Coronary artery (tissue), 2 donors: ENCODE measurements around the gene ZCCHC7.

Experiments
- DNase-seq: peaks from one replicate; pipeline ENCODE4 v3.0.0-alpha.2; 2017; ENCODE audit warnings: low spot score
- H3K27ac ChIP-seq, 2 donors: fragments of 200-600 bp; sonication (generic); one replicate each; pipeline ENCODE4 v1.5.1; 2016 to 2019
- H3K4me3 ChIP-seq: fragments of 200-600 bp; sonication (generic); 2 replicates; pipeline ENCODE4 v1.5.1; 2016; ENCODE audit warnings: mild to moderate bottlenecking, moderate library complexity
- TF ChIP-seq, protein P1 (sequence below): fragments of 200-600 bp; sonication (generic); IDR thresholded peaks from one replicate; pipeline ENCODE4 v1.5.1; 2019; ENCODE audit warnings: antibody characterized with exemption

Gene ZCCHC7

DNA sequence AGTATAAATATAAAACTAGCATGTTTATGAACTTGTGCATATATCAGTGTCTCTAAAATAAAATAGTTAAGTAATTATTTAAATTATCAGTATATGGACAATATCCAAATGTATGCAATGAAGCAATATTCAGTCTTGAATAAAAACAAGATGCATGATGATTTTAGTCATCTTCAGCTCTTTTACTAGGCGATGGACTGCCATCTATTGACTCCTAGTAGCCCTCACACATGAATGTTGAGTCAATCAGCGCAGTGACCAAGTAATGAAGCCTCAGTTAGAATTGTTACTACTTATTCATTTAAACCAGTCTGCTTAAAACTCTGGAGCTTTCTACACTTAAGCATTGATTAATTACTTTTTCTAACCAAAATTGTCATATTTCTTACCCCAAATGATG is 209.2 kb downstream of the ZCCHC7 start:
- Histone ChIP-seq H3K27ac (no peak overlapping the region), H3K4me3 (no peak overlapping the region)
- TF ChIP-seq, protein P1, sequence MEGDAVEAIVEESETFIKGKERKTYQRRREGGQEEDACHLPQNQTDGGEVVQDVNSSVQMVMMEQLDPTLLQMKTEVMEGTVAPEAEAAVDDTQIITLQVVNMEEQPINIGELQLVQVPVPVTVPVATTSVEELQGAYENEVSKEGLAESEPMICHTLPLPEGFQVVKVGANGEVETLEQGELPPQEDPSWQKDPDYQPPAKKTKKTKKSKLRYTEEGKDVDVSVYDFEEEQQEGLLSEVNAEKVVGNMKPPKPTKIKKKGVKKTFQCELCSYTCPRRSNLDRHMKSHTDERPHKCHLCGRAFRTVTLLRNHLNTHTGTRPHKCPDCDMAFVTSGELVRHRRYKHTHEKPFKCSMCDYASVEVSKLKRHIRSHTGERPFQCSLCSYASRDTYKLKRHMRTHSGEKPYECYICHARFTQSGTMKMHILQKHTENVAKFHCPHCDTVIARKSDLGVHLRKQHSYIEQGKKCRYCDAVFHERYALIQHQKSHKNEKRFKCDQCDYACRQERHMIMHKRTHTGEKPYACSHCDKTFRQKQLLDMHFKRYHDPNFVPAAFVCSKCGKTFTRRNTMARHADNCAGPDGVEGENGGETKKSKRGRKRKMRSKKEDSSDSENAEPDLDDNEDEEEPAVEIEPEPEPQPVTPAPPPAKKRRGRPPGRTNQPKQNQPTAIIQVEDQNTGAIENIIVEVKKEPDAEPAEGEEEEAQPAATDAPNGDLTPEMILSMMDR, result no peak
- DNase-seq, result no peak

DNA sequence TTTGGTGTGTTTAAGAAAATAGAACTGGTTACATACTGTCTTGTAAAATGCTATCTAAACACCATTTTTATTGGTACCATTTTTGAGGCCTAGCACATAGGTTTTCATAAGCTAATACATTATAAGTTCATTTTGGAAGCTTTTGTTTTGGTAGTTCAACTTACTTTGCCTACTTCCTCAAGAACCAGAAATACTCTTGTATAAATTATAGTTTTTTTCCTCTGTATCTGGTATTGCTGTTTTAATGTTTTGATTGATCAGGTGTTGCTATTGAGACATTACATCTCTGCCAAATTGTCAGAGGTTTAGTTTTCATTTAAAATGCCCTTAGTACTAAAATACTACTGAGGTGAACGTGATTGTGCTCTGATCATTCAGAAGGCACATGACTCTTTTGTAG is 211.5 kb downstream of the ZCCHC7 start:
- TF ChIP-seq, protein P1, result no peak
- DNase-seq, result no peak
- H3K27ac ChIP-seq, result no peak overlapping the region
- H3K4me3 ChIP-seq, result no peak overlapping the region

GRCh38 chr9:37332578-37332977 is 212.2 kb downstream of the ZCCHC7 start:
- TF ChIP-seq, protein P1, result no peak
- no peak overlapping the region for H3K4me3 ChIP-seq

DNA sequence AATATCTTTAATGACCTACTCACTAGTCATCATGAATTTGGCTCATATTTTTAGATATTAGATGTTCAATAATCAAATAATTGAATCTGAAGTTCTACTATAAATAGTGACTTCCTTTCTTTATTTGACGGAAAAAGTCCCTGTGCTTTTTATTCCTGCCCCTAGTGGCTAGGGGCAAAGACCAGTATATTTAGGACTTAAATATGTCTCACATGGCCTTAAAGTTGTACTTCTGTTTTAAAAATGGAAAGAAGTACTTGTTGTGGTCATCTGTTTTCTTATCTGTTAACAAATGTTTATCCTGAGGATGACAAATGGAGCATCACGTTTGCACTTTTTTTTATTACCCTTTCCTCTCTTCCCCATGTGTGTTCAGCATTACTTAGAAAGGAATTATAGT is 212.9 kb downstream of the ZCCHC7 start:
- Histone ChIP-seq H3K4me3 (no peak overlapping the region), H3K27ac (no peak overlapping the region)
- TF ChIP-seq, protein P1, result no peak
- DNase-seq, result no peak

More at GRCh38 chr9:37332578-37332977, 212.2 kb downstream of the ZCCHC7 start:
- no peak for DNase-seq
- no peak overlapping the region for H3K27ac ChIP-seq

DNA sequence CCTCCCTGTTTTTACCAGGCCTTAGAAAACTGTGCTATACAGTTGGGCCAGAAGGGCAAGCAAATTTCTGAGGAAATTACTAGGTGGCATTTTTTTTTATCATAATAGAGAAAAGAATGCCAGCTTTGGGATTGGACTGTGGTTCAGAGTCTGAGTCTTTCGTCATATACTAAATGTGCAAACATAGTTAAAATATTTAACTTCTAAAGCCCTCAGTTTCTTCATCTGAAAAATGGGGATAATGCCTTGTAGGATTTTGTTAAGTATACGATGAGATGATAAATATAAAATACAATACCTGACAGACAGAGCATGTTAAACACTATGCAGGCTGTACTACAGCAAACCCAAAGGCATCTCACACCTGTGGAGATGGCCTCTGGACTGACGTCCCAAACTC is 214.9 kb downstream of the ZCCHC7 start:
- no peak for DNase-seq
- no peak overlapping the region for H3K27ac ChIP-seq
- no peak overlapping the region for H3K4me3 ChIP-seq
- TF ChIP-seq, protein P1, result no peak

- TF ChIP-seq, protein P1, result no peak
- H3K27ac ChIP-seq, result no peak overlapping the region
Measured at GRCh38 chr9:37336150-37336549, 215.8 kb downstream of the ZCCHC7 start.

GRCh38 chr9:37337301-37337890 is 217.0 kb downstream of the ZCCHC7 start:
- no peak overlapping the region for H3K4me3 ChIP-seq
- TF ChIP-seq, protein P1, result no peak
- no peak overlapping the region for H3K27ac ChIP-seq
- no peak for DNase-seq

More at GRCh38 chr9:37336150-37336549, 215.8 kb downstream of the ZCCHC7 start:
- DNase-seq, result no peak
- no peak overlapping the region for H3K4me3 ChIP-seq
